Measurements from ENCODE around the gene KDM8. TPM values are rescaled to one million over a fixed set of nuclear protein-coding genes. Genes with fewer than 3 reads are reported as not detected.

KDM8 gene
- total and polyA plus RNA-seq, 2 donors (not counting 1 experiment from before 2014, with no cell fraction given) = 7.5 to 37.4 TPM

GRCh38 chr16:27237219-27238015 lies 34.1 kb downstream of the KDM8 start:
- H2AFZ ChIP-seq (ENCODE audit: insufficient read depth, low read depth, low read length, poor library complexity, severe bottlenecking) = peak overlapping the region; percentile 82

More at GRCh38 chr16:27237219-27238015, 34.1 kb downstream of the KDM8 start:
- Mint-ChIP-seq H3K27ac (peak overlapping the region; percentile 98), H3K4me3 (peak overlapping the region; percentile 91), H3K4me1 (peaks cover 70% of the 10 kb centered on the region), H3K9me3 (ENCODE audit: insufficient read depth) (no peaks in the 10 kb centered on the region), H3K27me3 (no peaks in the 10 kb centered on the region)
- TF ChIP-seq, protein P1, sequence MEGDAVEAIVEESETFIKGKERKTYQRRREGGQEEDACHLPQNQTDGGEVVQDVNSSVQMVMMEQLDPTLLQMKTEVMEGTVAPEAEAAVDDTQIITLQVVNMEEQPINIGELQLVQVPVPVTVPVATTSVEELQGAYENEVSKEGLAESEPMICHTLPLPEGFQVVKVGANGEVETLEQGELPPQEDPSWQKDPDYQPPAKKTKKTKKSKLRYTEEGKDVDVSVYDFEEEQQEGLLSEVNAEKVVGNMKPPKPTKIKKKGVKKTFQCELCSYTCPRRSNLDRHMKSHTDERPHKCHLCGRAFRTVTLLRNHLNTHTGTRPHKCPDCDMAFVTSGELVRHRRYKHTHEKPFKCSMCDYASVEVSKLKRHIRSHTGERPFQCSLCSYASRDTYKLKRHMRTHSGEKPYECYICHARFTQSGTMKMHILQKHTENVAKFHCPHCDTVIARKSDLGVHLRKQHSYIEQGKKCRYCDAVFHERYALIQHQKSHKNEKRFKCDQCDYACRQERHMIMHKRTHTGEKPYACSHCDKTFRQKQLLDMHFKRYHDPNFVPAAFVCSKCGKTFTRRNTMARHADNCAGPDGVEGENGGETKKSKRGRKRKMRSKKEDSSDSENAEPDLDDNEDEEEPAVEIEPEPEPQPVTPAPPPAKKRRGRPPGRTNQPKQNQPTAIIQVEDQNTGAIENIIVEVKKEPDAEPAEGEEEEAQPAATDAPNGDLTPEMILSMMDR (IDR thresholded peaks at IDR 0.05) = no peak
- no peak for TF ChIP-seq EZH2 (IDR thresholded peaks at IDR 0.05; ENCODE audit: borderline replicate concordance, insufficient read depth, low read depth, low read length, poor library complexity, severe bottlenecking)
- H3K4me1 ChIP-seq (ENCODE audit: control insufficient read depth in 2 of 2, insufficient read depth in 2 of 2, low read length in 2 of 2) = peaks cover 63 to 74% of the 10 kb centered on the region in 2 donors
- H3K36me3 ChIP-seq (replicated peaks in 1 of 2; ENCODE audit: control extremely low read depth in 1 of 2, control insufficient read depth in 1 of 2, extremely low read depth in 1 of 2, insufficient read depth in 2 of 2, low read length in 1 of 2) = peaks cover 0 to 27% of the 10 kb centered on the region in 2 experiments
- ATAC-seq (ENCODE audit: low read depth) (peak; percentile 84), DNase-seq (peak; percentile 73)
- H3K79me2 ChIP-seq (ENCODE audit: control insufficient read depth, insufficient read depth, low read length) = peaks cover 40% of the 10 kb centered on the region
- no peaks in the 10 kb centered on the region for H3K9me3 ChIP-seq (ENCODE audit: control extremely low read depth in 1 of 3, control insufficient read depth in 2 of 3, insufficient read depth in 1 of 3, low read length in 2 of 3)
- 4% methylated on average over 19 of the region's 22 CpGs for WGBS (ENCODE audit: insufficient coverage)
- H3K4me2 ChIP-seq (replicated peaks; ENCODE audit: low read depth, low read length, poor library complexity, severe bottlenecking) = peak overlapping the region; percentile 75
- H3K27me3 ChIP-seq (replicated peaks in 1 of 4; ENCODE audit: control extremely low read depth in 1 of 4, control insufficient read depth in 3 of 4, insufficient read depth in 4 of 4, low read length in 3 of 4) = no peaks in the 10 kb centered on the region
- ChIA-PET POLR2A (interaction anchor here (0.5 to 1.7 kb wide), 8 partner anchors 17 to 1477 kb away, joined by 3 to 6 read pairs (median 4); partner anchors contain the start of gene KDM8), CTCF (interaction anchor here (0.8 to 10.0 kb wide), 13 partner anchors 8 to 216 kb away, joined by 3 to 172 read pairs (median 7); no protein-coding TSS in a partner anchor)
- no peaks in the 10 kb centered on the region for H4K20me1 ChIP-seq (ENCODE audit: control insufficient read depth, insufficient read depth, low read length, poor library complexity, severe bottlenecking)
- H3K27ac ChIP-seq (ENCODE audit: low read length in 2 of 2) = peak overlapping the region; percentile 91 to 92
- intact Hi-C loops (cut with micrococcal nuclease) = loop anchor here (1.0 to 2.0 kb wide), 2 partner anchors 17 to 31 kb away; partner anchors contain the start of gene NSMCE1
- peak overlapping the region in 4 of 5 experiments; percentile 13 to 54 (median 27) for H3K4me3 ChIP-seq (ENCODE audit: control extremely low read depth in 1 of 5, extremely low read depth in 1 of 5, insufficient read depth in 1 of 5, low read depth in 2 of 5, low read length in 4 of 5)
- peak overlapping the region; percentile 40 for H3K9ac ChIP-seq (ENCODE audit: low read length)
